ENCODE data around the gene STAM. TPM values are rescaled to one million over a fixed set of nuclear protein-coding genes. Genes with fewer than 3 reads are reported as not detected.

Gene STAM
- polyA plus RNA-seq, 1 of the 3 experiments (the other 2 are of a cell fraction) = 19.1 TPM

DNA sequence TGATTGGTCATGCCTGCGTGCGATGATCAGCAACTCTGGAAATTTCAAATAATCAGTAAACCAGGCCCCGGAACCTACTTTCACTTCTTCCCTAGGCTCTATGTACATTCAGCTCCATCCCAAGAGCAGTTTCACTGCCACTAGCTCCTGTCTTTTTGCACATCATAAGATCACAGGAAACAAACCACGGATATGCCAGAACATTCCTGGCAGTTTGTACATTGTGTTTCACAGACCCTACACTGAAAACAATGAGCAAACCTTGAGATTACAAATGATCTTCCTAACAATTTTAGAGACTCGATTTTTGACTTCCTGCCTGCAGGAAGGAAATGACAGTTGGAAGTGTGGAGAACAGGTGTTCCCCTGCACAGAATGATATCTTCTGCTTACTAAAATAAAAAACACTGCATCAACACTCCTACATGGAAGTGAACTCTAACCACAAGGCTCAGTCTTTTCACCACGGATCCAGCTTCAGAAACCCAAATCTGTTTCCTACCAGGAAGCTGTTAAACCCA is 100.5 kb downstream of the STAM start:
- no peaks in the 10 kb centered on the region for H3K4me1 ChIP-seq (ENCODE audit: control insufficient read depth in 1 of 2, insufficient read depth in 2 of 2, low read depth in 1 of 2, low read length in 1 of 2)
- POLR2A ChIA-PET = no interaction called here
- WGBS (ENCODE audit: low lambda C conversion rate) = 78% methylated on average over 6 of the region's 6 CpGs
- no peaks in the 10 kb centered on the region for H4K20me1 ChIP-seq (ENCODE audit: insufficient read depth)
- no peak overlapping the region for H2AFZ ChIP-seq (ENCODE audit: low read depth)
- no peaks in the 10 kb centered on the region for H3F3A ChIP-seq (replicated peaks; ENCODE audit: insufficient read depth)
- no peaks in the 10 kb centered on the region for H3K27me3 ChIP-seq (ENCODE audit: insufficient read depth)
- H3K36me3 ChIP-seq (replicated peaks in 1 of 2; ENCODE audit: control insufficient read depth in 1 of 2, insufficient read depth in 2 of 2, low read length in 1 of 2) = no peaks in the 10 kb centered on the region
- DNase-seq = no peak
- H3K9ac ChIP-seq = no peak overlapping the region
- H3K27ac ChIP-seq (ENCODE audit: low read depth in 2 of 2, low read length in 1 of 2) = no peak overlapping the region
- no peak overlapping the region for H3K4me2 ChIP-seq
- TF ChIP-seq ELF1 (IDR thresholded peaks at IDR 0.05) (no peak), REST (IDR thresholded peaks at IDR 0.05; ENCODE audit: low read depth, low read length) (no peak), NRF1 (IDR thresholded peaks at IDR 0.05; ENCODE audit: low read depth, low read length) (no peak), NFIC (IDR thresholded peaks at IDR 0.05; ENCODE audit: borderline replicate concordance) (no peak), EZH2phosphoT487 (IDR thresholded peaks at IDR 0.05; ENCODE audit: borderline replicate concordance, low read depth) (no peak), RAD21 (IDR thresholded peaks at IDR 0.05; ENCODE audit: low read length) (no peak)
- no peaks in the 10 kb centered on the region for H3K9me3 ChIP-seq
- no peaks in the 10 kb centered on the region for H3K79me2 ChIP-seq (ENCODE audit: insufficient read depth)
- CTCF ChIA-PET = interaction anchor here (0.9 to 3.0 kb wide), 3 partner anchors 8 to 136 kb away, joined by 3 to 9 read pairs (median 7); no protein-coding TSS in a partner anchor
- H3K9me2 ChIP-seq = no peaks in the 10 kb centered on the region
- H3K4me3 ChIP-seq (ENCODE audit: low read depth in 2 of 2, low read length in 1 of 2) = no peak overlapping the region

DNA sequence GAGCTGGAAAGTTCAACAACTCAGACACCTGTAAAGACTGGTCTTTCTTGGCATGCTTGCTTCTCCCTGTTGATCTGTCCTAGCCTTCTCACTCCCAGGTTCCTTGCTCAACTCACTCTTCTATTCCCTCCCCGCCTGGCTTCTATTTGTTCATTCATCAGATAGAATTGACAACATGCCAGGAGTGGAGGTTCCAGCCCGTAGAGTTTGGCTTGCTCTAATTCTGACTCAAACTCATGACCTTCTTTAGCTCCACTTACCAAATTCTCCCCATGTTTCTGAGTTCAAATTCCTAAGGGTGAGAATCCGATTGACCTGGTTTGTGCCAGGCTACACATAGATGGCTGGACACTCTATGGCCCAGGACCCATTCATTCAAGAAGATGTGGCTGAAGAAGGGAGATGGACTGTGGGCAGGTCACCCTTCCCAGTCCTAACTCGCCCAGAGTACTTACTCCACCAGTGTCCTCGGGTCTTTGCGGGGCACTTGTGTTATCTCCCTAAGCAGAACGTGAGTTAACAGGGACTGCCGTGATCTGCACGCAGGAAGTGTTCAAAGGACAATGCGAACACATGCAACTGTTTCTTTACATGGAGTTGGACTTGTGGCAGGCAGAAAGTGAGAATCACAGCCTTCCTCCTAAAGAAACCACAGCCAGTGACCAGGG is 104.1 kb downstream of the STAM start:
- Histone ChIP-seq H3K4me1 (ENCODE audit: control insufficient read depth in 1 of 2, insufficient read depth in 2 of 2, low read depth in 1 of 2, low read length in 1 of 2) (no peaks in the 10 kb centered on the region), H3K9me2 (no peaks in the 10 kb centered on the region), H3K9me3 (no peaks in the 10 kb centered on the region), H2AFZ (ENCODE audit: low read depth) (no peak overlapping the region), H4K20me1 (ENCODE audit: insufficient read depth) (no peaks in the 10 kb centered on the region), H3K79me2 (ENCODE audit: insufficient read depth) (no peaks in the 10 kb centered on the region), H3K9ac (no peak overlapping the region), H3F3A (replicated peaks; ENCODE audit: insufficient read depth) (no peaks in the 10 kb centered on the region), H3K36me3 (replicated peaks in 1 of 2; ENCODE audit: control insufficient read depth in 1 of 2, insufficient read depth in 2 of 2, low read length in 1 of 2) (no peaks in the 10 kb centered on the region), H3K27ac (ENCODE audit: low read depth in 2 of 2, low read length in 1 of 2) (no peak overlapping the region), H3K4me2 (no peak overlapping the region), H3K27me3 (ENCODE audit: insufficient read depth) (no peaks in the 10 kb centered on the region), H3K4me3 (ENCODE audit: low read depth in 2 of 2, low read length in 1 of 2) (no peak overlapping the region)
- ChIA-PET POLR2A (interaction anchor here (0.7 kb wide), 1 partner anchor 13 kb away, joined by 3 read pairs; no protein-coding TSS in a partner anchor), CTCF (interaction anchor here (1.0 to 1.5 kb wide), 2 partner anchors 140 to 162 kb away, joined by 3 to 4 read pairs; no protein-coding TSS in a partner anchor)
- no peak for TF ChIP-seq RAD21 (IDR thresholded peaks at IDR 0.05; ENCODE audit: low read length)
- TF ChIP-seq, protein P1, sequence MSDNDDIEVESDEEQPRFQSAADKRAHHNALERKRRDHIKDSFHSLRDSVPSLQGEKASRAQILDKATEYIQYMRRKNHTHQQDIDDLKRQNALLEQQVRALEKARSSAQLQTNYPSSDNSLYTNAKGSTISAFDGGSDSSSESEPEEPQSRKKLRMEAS (IDR thresholded peaks at IDR 0.05; ENCODE audit: low read depth) = no peak
- no peak for TF ChIP-seq TCF12 (IDR thresholded peaks at IDR 0.05)
- no peak for TF ChIP-seq GATA2 (CRISPR knock-in tag; IDR thresholded peaks at IDR 0.05)
- TF ChIP-seq RXRA (IDR thresholded peaks at IDR 0.05; ENCODE audit: borderline replicate concordance, low read depth) = no peak
- TF ChIP-seq PBX3 (IDR thresholded peaks at IDR 0.05) = no peak
- no peak for DNase-seq
- 88% methylated on average over 10 of the region's 10 CpGs for WGBS (ENCODE audit: low lambda C conversion rate)

Measured in SK-N-SH (cell line).